HEK293 (cell line): ENCODE measurements around the gene GSC2.
A peak's percentile ranks its signal among the peaks of the same experiment; 100 is the strongest.

Source experiments
- CTCF ChIA-PET: fragments of 350-600 bp; formaldehyde crosslinking; extraction: SDS; loops from one replicate; lab custom pipeline; 2021; ENCODE audit warnings: antibody characterized with exemption; lab: Yijun Ruan, JAX
- POLR2A ChIA-PET: fragments of 300-600 bp; formaldehyde crosslinking; extraction: SDS; loops from one replicate; lab custom pipeline; 2020; ENCODE audit warnings: antibody characterized with exemption, inconsistent platforms; lab: Yijun Ruan, JAX
- H3K27ac ChIP-seq: fragments of 200-500 bp; sonication (Bioruptor generic); 2 replicates; pipeline ENCODE4 v1.5.1; 2014; ENCODE audit warnings: low read depth, low read length, control low read depth, inconsistent platforms; ENCODE audit errors: extremely low read depth
- H3K36me3 ChIP-seq, 2 experiments: fragments of 200-500 bp in 1 of 2; sonication (Bioruptor generic) in 1 of 2; 1 replicate in 1 of 2; 2 replicates in 1 of 2; pipeline ENCODE4 v1.5.1; 2014 to 2017; ENCODE audit warnings: inconsistent platforms in 2 of 2, low read length in 2 of 2; ENCODE audit not compliant: control insufficient read depth in 2 of 2, insufficient read depth in 1 of 2
- H3K4me1 ChIP-seq: fragments of 200-500 bp; sonication (Bioruptor generic); 2 replicates; pipeline ENCODE4 v1.5.1; 2014; ENCODE audit warnings: mild to moderate bottlenecking, low read length, inconsistent platforms; ENCODE audit not compliant: control insufficient read depth, insufficient read depth
- H3K4me3 ChIP-seq: 2 replicates; pipeline ENCODE4 v1.5.1; 2011; ENCODE audit warnings: low read depth, mild to moderate bottlenecking, control low read depth, low read length, moderate library complexity
- H3K9me3 ChIP-seq: fragments of 200-500 bp; sonication (Bioruptor generic); 2 replicates; pipeline ENCODE4 v1.5.1; 2014; ENCODE audit warnings: low read depth, low read length, inconsistent platforms; ENCODE audit not compliant: control insufficient read depth, insufficient read depth
- KLF1 ChIP-seq: fragments of 450-650 bp; formaldehyde crosslinking; IDR thresholded peaks from 2 replicates; pipeline ENCODE4 v1.5.1; 2016; ENCODE audit warnings: missing biosample characterization, missing genetic modification characterization
- SP7 ChIP-seq: fragments of 450-650 bp; formaldehyde crosslinking; IDR thresholded peaks from 2 replicates; pipeline ENCODE4 v1.5.1; 2016; ENCODE audit warnings: missing biosample characterization, missing genetic modification characterization
- ZBTB48 ChIP-seq: fragments of 450-650 bp; formaldehyde crosslinking; IDR thresholded peaks from 2 replicates; pipeline ENCODE4 v1.5.1; 2016; ENCODE audit warnings: missing biosample characterization, missing genetic modification characterization
- ZFP3 ChIP-seq: fragments of 450-650 bp; formaldehyde crosslinking; IDR thresholded peaks from 2 replicates; pipeline ENCODE4 v1.5.1; 2016; ENCODE audit warnings: low read depth, missing biosample characterization, missing genetic modification characterization
- ZNF114 ChIP-seq: fragments of 450-650 bp; formaldehyde crosslinking; IDR thresholded peaks from 2 replicates; pipeline ENCODE4 v1.5.0; 2017; ENCODE audit warnings: missing biosample characterization, missing genetic modification characterization
- ZNF175 ChIP-seq: fragments of 450-650 bp; formaldehyde crosslinking; IDR thresholded peaks from 2 replicates; pipeline ENCODE4 v1.5.1; 2016; ENCODE audit warnings: missing biosample characterization, missing genetic modification characterization
- ZNF202 ChIP-seq: fragments of 450-650 bp; formaldehyde crosslinking; IDR thresholded peaks from 2 replicates; pipeline ENCODE4 v1.5.1; 2016; ENCODE audit warnings: missing biosample characterization, missing genetic modification characterization, borderline replicate concordance
- ZNF280D ChIP-seq: fragments of 450-650 bp; formaldehyde crosslinking; IDR thresholded peaks from 2 replicates; pipeline ENCODE4 v1.5.1; 2016; ENCODE audit warnings: missing biosample characterization, missing genetic modification characterization
- ZNF335 ChIP-seq: fragments of 450-650 bp; formaldehyde crosslinking; conservative IDR thresholded peaks from 2 replicates; pipeline ENCODE4 v1.5.1; 2016; ENCODE audit warnings: missing biosample characterization, missing genetic modification characterization
- ZNF341 ChIP-seq: fragments of 450-650 bp; formaldehyde crosslinking; IDR thresholded peaks from 2 replicates; pipeline ENCODE4; 2016; ENCODE audit warnings: low read depth, missing biosample characterization, missing genetic modification characterization
- ZNF398 ChIP-seq: fragments of 450-650 bp; formaldehyde crosslinking; IDR thresholded peaks from 2 replicates; pipeline ENCODE4 v1.5.1; 2017; ENCODE audit warnings: missing biosample characterization, missing genetic modification characterization
- ZNF560 ChIP-seq: fragments of 450-650 bp; formaldehyde crosslinking; IDR thresholded peaks from 2 replicates; pipeline ENCODE4 v1.5.1; 2017; ENCODE audit warnings: missing biosample characterization, missing genetic modification characterization, borderline replicate concordance
- ZNF596 ChIP-seq: fragments of 450-650 bp; IDR thresholded peaks from 2 replicates; pipeline ENCODE4 v1.5.0; 2018; ENCODE audit warnings: missing biosample characterization, mild to moderate bottlenecking, missing genetic modification characterization, moderate library complexity
- ZNF664 ChIP-seq: fragments of 450-650 bp; formaldehyde crosslinking; IDR thresholded peaks from 2 replicates; pipeline ENCODE4 v1.5.1; 2016; ENCODE audit warnings: missing biosample characterization, missing genetic modification characterization
- ZNF692 ChIP-seq: fragments of 450-650 bp; formaldehyde crosslinking; IDR thresholded peaks from 2 replicates; pipeline ENCODE4 v1.5.1; 2016; ENCODE audit warnings: missing biosample characterization, missing genetic modification characterization
- TF ChIP-seq, protein P1 (sequence below): fragments of 450-650 bp; formaldehyde crosslinking; IDR thresholded peaks from 2 replicates; pipeline ENCODE4 v1.5.1; 2017; ENCODE audit warnings: missing biosample characterization, missing genetic modification characterization
- TF ChIP-seq, protein P2 (sequence below): fragments of 450-650 bp; formaldehyde crosslinking; IDR thresholded peaks from 2 replicates; pipeline ENCODE4 v1.5.1; 2016; ENCODE audit warnings: missing biosample characterization, missing genetic modification characterization
- TF ChIP-seq, protein P3 (sequence below): fragments of 450-650 bp; formaldehyde crosslinking; IDR thresholded peaks from 2 replicates; pipeline ENCODE4 v1.5.1; 2016; ENCODE audit warnings: missing biosample characterization, missing genetic modification characterization
- TF ChIP-seq, protein P4 (sequence below): fragments of 450-650 bp; formaldehyde crosslinking; IDR thresholded peaks from 2 replicates; pipeline ENCODE4 v1.5.1; 2016; ENCODE audit warnings: missing biosample characterization, missing genetic modification characterization

The GSC2 gene

DNA sequence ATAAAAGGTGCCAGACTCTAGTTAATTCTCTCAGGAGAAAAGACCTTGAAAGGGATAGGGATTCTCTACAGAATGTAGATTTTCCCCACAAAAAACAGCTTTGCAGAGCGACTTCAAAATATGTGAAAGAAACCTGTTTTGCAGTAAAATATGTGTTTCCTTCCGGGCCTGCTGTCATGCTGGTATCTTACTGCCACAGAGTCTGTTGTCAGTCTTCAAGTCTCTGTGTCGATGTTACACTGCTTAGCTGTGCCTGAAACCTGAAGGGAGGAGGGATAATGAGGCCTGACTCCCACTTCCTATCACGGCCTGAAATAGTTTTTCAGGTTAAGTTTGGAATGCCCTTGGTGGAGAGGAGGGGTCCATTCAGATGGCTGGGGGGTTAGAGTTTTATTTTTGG, 26.2 kb downstream of the GSC2 start (continued):
- TF ChIP-seq, protein P1, sequence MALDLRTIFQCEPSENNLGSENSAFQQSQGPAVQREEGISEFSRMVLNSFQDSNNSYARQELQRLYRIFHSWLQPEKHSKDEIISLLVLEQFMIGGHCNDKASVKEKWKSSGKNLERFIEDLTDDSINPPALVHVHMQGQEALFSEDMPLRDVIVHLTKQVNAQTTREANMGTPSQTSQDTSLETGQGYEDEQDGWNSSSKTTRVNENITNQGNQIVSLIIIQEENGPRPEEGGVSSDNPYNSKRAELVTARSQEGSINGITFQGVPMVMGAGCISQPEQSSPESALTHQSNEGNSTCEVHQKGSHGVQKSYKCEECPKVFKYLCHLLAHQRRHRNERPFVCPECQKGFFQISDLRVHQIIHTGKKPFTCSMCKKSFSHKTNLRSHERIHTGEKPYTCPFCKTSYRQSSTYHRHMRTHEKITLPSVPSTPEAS (tag by site-specific recombination), result no peak
- TF ChIP-seq SP7 (tag by site-specific recombination), result no peak

- ChIA-PET POLR2A (interaction anchor here (0.5 to 3.2 kb wide), 9 partner anchors 11 to 946 kb away, joined by 3 to 34 read pairs (median 3); partner anchors contain the start of genes ESS2 and SLC25A1), CTCF (interaction anchor here (1.4 kb wide), 1 partner anchor 16 kb away, joined by 4 read pairs; no protein-coding TSS in a partner anchor)
- H3K27ac ChIP-seq, result no peak overlapping the region
- no peak for TF ChIP-seq ZNF596
- peak; percentile 44; the same call in 1 of the 2 replicates for TF ChIP-seq ZNF341 (tag by site-specific recombination)
- TF ChIP-seq KLF1, result no peak
- TF ChIP-seq ZFP3 (tag by site-specific recombination), result no peak
- TF ChIP-seq ZNF280D (tag by site-specific recombination), result no peak
- TF ChIP-seq ZNF175 (tag by site-specific recombination), result no peak
- TF ChIP-seq ZBTB48 (tag by site-specific recombination), result peak; percentile 66
- no peak for TF ChIP-seq ZNF664
- no peak for TF ChIP-seq ZNF398 (tag by site-specific recombination)
- no peak for TF ChIP-seq ZNF114 (tag by site-specific recombination)
- TF ChIP-seq ZNF202 (tag by site-specific recombination), result no peak
- peak; percentile 97 for TF ChIP-seq ZNF335 (tag by site-specific recombination)
- no peak for TF ChIP-seq ZNF560
- TF ChIP-seq ZNF692 (tag by site-specific recombination), result no peak
- TF ChIP-seq, protein P2, sequence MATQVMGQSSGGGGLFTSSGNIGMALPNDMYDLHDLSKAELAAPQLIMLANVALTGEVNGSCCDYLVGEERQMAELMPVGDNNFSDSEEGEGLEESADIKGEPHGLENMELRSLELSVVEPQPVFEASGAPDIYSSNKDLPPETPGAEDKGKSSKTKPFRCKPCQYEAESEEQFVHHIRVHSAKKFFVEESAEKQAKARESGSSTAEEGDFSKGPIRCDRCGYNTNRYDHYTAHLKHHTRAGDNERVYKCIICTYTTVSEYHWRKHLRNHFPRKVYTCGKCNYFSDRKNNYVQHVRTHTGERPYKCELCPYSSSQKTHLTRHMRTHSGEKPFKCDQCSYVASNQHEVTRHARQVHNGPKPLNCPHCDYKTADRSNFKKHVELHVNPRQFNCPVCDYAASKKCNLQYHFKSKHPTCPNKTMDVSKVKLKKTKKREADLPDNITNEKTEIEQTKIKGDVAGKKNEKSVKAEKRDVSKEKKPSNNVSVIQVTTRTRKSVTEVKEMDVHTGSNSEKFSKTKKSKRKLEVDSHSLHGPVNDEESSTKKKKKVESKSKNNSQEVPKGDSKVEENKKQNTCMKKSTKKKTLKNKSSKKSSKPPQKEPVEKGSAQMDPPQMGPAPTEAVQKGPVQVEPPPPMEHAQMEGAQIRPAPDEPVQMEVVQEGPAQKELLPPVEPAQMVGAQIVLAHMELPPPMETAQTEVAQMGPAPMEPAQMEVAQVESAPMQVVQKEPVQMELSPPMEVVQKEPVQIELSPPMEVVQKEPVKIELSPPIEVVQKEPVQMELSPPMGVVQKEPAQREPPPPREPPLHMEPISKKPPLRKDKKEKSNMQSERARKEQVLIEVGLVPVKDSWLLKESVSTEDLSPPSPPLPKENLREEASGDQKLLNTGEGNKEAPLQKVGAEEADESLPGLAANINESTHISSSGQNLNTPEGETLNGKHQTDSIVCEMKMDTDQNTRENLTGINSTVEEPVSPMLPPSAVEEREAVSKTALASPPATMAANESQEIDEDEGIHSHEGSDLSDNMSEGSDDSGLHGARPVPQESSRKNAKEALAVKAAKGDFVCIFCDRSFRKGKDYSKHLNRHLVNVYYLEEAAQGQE (tag by site-specific recombination), result no peak
- TF ChIP-seq, protein P3, sequence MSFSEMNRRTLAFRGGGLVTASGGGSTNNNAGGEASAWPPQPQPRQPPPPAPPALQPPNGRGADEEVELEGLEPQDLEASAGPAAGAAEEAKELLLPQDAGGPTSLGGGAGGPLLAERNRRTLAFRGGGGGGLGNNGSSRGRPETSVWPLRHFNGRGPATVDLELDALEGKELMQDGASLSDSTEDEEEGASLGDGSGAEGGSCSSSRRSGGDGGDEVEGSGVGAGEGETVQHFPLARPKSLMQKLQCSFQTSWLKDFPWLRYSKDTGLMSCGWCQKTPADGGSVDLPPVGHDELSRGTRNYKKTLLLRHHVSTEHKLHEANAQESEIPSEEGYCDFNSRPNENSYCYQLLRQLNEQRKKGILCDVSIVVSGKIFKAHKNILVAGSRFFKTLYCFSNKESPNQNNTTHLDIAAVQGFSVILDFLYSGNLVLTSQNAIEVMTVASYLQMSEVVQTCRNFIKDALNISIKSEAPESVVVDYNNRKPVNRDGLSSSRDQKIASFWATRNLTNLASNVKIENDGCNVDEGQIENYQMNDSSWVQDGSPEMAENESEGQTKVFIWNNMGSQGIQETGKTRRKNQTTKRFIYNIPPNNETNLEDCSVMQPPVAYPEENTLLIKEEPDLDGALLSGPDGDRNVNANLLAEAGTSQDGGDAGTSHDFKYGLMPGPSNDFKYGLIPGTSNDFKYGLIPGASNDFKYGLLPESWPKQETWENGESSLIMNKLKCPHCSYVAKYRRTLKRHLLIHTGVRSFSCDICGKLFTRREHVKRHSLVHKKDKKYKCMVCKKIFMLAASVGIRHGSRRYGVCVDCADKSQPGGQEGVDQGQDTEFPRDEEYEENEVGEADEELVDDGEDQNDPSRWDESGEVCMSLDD, result no peak
- TF ChIP-seq, protein P4, sequence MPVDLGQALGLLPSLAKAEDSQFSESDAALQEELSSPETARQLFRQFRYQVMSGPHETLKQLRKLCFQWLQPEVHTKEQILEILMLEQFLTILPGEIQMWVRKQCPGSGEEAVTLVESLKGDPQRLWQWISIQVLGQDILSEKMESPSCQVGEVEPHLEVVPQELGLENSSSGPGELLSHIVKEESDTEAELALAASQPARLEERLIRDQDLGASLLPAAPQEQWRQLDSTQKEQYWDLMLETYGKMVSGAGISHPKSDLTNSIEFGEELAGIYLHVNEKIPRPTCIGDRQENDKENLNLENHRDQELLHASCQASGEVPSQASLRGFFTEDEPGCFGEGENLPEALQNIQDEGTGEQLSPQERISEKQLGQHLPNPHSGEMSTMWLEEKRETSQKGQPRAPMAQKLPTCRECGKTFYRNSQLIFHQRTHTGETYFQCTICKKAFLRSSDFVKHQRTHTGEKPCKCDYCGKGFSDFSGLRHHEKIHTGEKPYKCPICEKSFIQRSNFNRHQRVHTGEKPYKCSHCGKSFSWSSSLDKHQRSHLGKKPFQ (tag by site-specific recombination), result peak; percentile 94
These were observed 27.2 kb downstream of the GSC2 start for GRCh38 chr22:19122752-19123492.

More at GRCh38 chr22:19122752-19123492, 27.2 kb downstream of the GSC2 start:
- Histone ChIP-seq H3K36me3 (peaks cover 0 to 18% of the 10 kb centered on the region in 2 experiments; a peak in 1 of 3 replicates), H3K4me3 (peak overlapping the region; percentile 36), H3K4me1 (no peaks in the 10 kb centered on the region), H3K9me3 (no peaks in the 10 kb centered on the region)
